Keratinocyte (primary cell): Measurements from ENCODE around the gene TMC5.
A peak's percentile ranks its signal among the peaks of the same experiment; 100 is the strongest.

ENCODE experiments used
- EZH2 ChIP-seq: IDR thresholded peaks from one replicate; pipeline ENCODE4 v1.6.1; 2012; ENCODE audit warnings: inconsistent platforms, mild to moderate bottlenecking, low read length, moderate library complexity
- TF ChIP-seq, protein P1 (sequence below), 3 experiments: IDR thresholded peaks in 1 of 3; conservative IDR thresholded peaks in 1 of 3; optimal IDR thresholded peaks in 1 of 3; 2 replicates in 2 of 3; 3 replicates in 1 of 3; pipeline versions ENCODE3 to v1.5.1; 2011; ENCODE audit warnings: low read length in 3 of 3, mild to moderate bottlenecking in 3 of 3, moderate library complexity in 2 of 3, control low read depth in 1 of 3, inconsistent platforms in 1 of 3; ENCODE audit not compliant: insufficient read depth in 2 of 3; ENCODE audit errors: extremely low read depth in 1 of 3

DNA sequence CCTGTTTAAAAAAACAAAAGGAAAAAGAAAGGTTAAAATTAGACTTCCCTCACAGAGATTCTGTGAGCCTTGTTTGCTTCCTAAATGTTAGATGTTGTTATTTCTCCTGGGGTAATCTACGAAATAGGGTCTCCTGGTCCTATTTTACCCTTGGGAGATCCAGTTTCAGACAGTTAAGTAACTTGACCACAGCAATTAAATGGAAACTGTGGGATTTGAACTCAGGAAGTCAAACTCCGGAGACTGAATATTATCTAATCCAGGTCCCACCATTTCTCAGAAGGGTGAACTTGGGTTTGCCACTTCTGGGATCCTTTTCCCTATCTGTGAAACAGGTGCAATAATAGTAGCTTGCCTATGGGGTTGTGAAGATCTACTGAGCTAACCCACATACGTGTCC is 6.4 kb upstream of the TMC5 start:
- TF ChIP-seq, protein P1, sequence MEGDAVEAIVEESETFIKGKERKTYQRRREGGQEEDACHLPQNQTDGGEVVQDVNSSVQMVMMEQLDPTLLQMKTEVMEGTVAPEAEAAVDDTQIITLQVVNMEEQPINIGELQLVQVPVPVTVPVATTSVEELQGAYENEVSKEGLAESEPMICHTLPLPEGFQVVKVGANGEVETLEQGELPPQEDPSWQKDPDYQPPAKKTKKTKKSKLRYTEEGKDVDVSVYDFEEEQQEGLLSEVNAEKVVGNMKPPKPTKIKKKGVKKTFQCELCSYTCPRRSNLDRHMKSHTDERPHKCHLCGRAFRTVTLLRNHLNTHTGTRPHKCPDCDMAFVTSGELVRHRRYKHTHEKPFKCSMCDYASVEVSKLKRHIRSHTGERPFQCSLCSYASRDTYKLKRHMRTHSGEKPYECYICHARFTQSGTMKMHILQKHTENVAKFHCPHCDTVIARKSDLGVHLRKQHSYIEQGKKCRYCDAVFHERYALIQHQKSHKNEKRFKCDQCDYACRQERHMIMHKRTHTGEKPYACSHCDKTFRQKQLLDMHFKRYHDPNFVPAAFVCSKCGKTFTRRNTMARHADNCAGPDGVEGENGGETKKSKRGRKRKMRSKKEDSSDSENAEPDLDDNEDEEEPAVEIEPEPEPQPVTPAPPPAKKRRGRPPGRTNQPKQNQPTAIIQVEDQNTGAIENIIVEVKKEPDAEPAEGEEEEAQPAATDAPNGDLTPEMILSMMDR (optimal IDR thresholded peaks at IDR 0.05 in 1 of 3, IDR thresholded peaks at IDR 0.05 in 1 of 3, conservative IDR thresholded peaks at IDR 0.05 in 1 of 3; ENCODE audit: extremely low read depth in 1 of 3, insufficient read depth in 2 of 3, low read length in 3 of 3) = no peak
- peak; percentile 27 for TF ChIP-seq EZH2
